Right ventricle myocardium superior (tissue), 1 donor: ENCODE data around the gene OR1E2. TPM values are rescaled to one million over a fixed set of nuclear protein-coding genes. Genes with fewer than 3 reads are reported as not detected.
"Not testable (repeated sequence)": the region's sequence is repeated elsewhere in the genome, so short reads cannot be mapped to it uniquely, and the experiment has no call there.

ENCODE experiments used
- ATAC-seq: fragments of 200-7000 bp; cut with Tn5 transposase; one replicate; pipeline ENCODE4 v1.9.1; 2020; ENCODE audit warnings: mild to moderate bottlenecking; ENCODE audit not compliant: poor library complexity
- DNase-seq: peaks from one replicate; pipeline ENCODE4 v3.0.0-alpha.2; 2020
- intact Hi-C: fragments of 100-400 bp; cut with DNase I; formaldehyde crosslinking; loops from one replicate; pipeline ENCODE4 v1.11.2; 2022
- long read RNA-seq: library from polyadenylated mRNA; unstranded; transcript quantifications from one replicate; pipeline ENCODE4 v2.0.0, GENCODE V29; 2021
- total RNA-seq: library from RNA; stranded (reverse); fragmentation: NEBNext Ultra II Directional; extraction: Animal tissue kit (Norgen Biotek cat#: 25700); gene quantifications from one replicate; pipeline ENCODE4 v1.2.1, GENCODE V29; 2021
- donor health status: DM: no; HTN: yes; CAD: no; lungs with severe emphysema.

Gene OR1E2
- not detected for total RNA-seq
- long read RNA-seq = 0 reads

- intact Hi-C loops = no loop called here
- no peak for DNase-seq
- no peak for ATAC-seq
Measured at GRCh38 chr17:3433741-3434140, at the start of gene OR1E2. Gene OR1E2 (minus strand): TSS chr17:3433841. CDS start chr17:3433841, 0 bp downstream.

- ATAC-seq = no peak
- intact Hi-C loops = no loop called here
Measured at GRCh38 chr17:3482852-3483251, 49.2 kb upstream of the OR1E2 start.

GRCh38 chr17:3479988-3480387 lies 46.3 kb upstream of the OR1E2 start:
- ATAC-seq (no peak), DNase-seq (no peak)
- intact Hi-C loops = no loop called here

More at GRCh38 chr17:3482852-3483251, 49.2 kb upstream of the OR1E2 start:
- no peak for DNase-seq

- DNase-seq = no peak
- intact Hi-C loops = no loop called here
- ATAC-seq = peak; percentile 72
Measured at GRCh38 chr17:3475812-3476610, 42.4 kb upstream of the OR1E2 start, which contains the start of gene ASPA. Gene ASPA (plus strand): TSS chr17:3475997. CDS start chr17:3476160, 163 bp downstream.

- intact Hi-C loops = no loop called here
- DNase-seq (no peak), ATAC-seq (peak; percentile 48)
Measured at GRCh38 chr17:3475251-3475685, 41.6 kb upstream of the OR1E2 start.

GRCh38 chr17:3474212-3474611 lies 40.6 kb upstream of the OR1E2 start:
- ATAC-seq (peak; percentile 40), DNase-seq (no peak)
- intact Hi-C loops = no loop called here

GRCh38 chr17:3472137-3472536 lies 38.5 kb upstream of the OR1E2 start:
- ATAC-seq = no peak

GRCh38 chr17:3471599-3471998 lies 38.0 kb upstream of the OR1E2 start, which contains the start of gene SPATA22:
Gene SPATA22 (minus strand): TSS chr17:3471819. CDS start chr17:3469325, 2,494 bp downstream.
- DNase-seq (no peak), ATAC-seq (no peak)
- intact Hi-C loops = no loop called here

More at GRCh38 chr17:3472137-3472536, 38.5 kb upstream of the OR1E2 start:
- intact Hi-C loops = no loop called here
- DNase-seq = no peak

- ATAC-seq (no peak), DNase-seq (no peak)
- intact Hi-C loops = no loop called here
Measured at GRCh38 chr17:3469529-3469928, 35.9 kb upstream of the OR1E2 start.

GRCh38 chr17:3466355-3466754 lies 32.7 kb upstream of the OR1E2 start:
- ATAC-seq, DNase-seq, intact Hi-C loops: not testable (repeated sequence)

GRCh38 chr17:3448059-3448665 lies 14.5 kb upstream of the OR1E2 start:
- DNase-seq (no peak), ATAC-seq (no peak)
- intact Hi-C loops = no loop called here

- ATAC-seq (no peak), DNase-seq (no peak)
- intact Hi-C loops = no loop called here
Measured at GRCh38 chr17:3447625-3448024, 14.0 kb upstream of the OR1E2 start.

GRCh38 chr17:3440451-3440850 lies 6.8 kb upstream of the OR1E2 start:
- intact Hi-C loops = no loop called here
- ATAC-seq (no peak), DNase-seq (no peak)

GRCh38 chr17:3438368-3438767 lies 4.7 kb upstream of the OR1E2 start:
- intact Hi-C loops = no loop called here

GRCh38 chr17:3433215-3433614 lies 426 bp downstream of the OR1E2 start:
- intact Hi-C loops, ATAC-seq, DNase-seq: not testable (repeated sequence)

More at GRCh38 chr17:3438368-3438767, 4.7 kb upstream of the OR1E2 start:
- ATAC-seq (no peak), DNase-seq (no peak)

GRCh38 chr17:3418222-3418621 lies 15.4 kb downstream of the OR1E2 start:
- no peak for DNase-seq
- intact Hi-C loops = no loop called here
- no peak for ATAC-seq

GRCh38 chr17:3415610-3416009 lies 18.0 kb downstream of the OR1E2 start:
- DNase-seq (no peak), ATAC-seq (no peak)
- intact Hi-C loops = no loop called here

- intact Hi-C loops, ATAC-seq, DNase-seq: not testable (repeated sequence)
Measured at GRCh38 chr17:3412216-3412615, 21.4 kb downstream of the OR1E2 start.

- intact Hi-C loops = no loop called here
- no peak for ATAC-seq
- no peak for DNase-seq
Measured at GRCh38 chr17:3411070-3411469, 22.6 kb downstream of the OR1E2 start, which contains the start of gene OR3A3. Gene OR3A3 (plus strand): TSS chr17:3411370.

- intact Hi-C loops, ATAC-seq, DNase-seq: not testable (repeated sequence)
Measured at GRCh38 chr17:3403856-3404255, 29.8 kb downstream of the OR1E2 start.
